ENCODE measurements around the gene CUX1. TPM values are rescaled to one million over a fixed set of nuclear protein-coding genes. Genes with fewer than 3 reads are reported as not detected.

Gene CUX1
- total and polyA plus RNA-seq, 10 of the 15 experiments (the other 5 are each of a cell fraction or from before 2014, with no cell fraction given) = 6.1 to 48.6 (median 25.9) TPM

DNA sequence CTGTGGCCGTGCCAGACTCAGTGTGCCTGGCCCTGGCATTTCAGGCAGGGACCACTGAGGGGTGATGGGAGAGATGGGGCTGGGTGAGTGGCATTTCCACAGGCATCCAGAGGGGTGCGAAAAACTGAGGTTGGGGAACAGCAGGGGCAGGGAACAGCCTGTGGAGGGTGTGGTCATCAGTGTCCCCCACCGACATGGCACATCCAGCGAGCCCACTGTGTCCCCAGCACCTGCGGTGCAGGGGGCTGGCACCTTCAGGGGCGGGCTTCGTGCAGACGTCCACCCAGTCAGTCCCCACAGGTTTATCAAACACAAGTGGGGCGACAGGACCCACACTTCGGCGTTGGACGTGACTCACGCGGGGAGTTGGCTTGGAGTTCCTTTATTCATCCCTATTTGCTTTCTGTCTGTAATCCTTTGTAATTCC is 14.8 kb downstream of the CUX1 start (continued):
- TF ChIP-seq ZNF274 (IDR thresholded peaks at IDR 0.05; ENCODE audit: insufficient read depth, insufficient read length) (no peak), FOXK2 (IDR thresholded peaks at IDR 0.05) (no peak), STAT3 (IDR thresholded peaks at IDR 0.05; ENCODE audit: low read depth, low read length) (no peak), MYB (IDR thresholded peaks at IDR 0.05; ENCODE audit: borderline replicate concordance, low read depth, low read length) (no peak), SREBF2 (IDR thresholded peaks at IDR 0.05; ENCODE audit: low read length) (no peak), ZNF384 (IDR thresholded peaks at IDR 0.05; ENCODE audit: borderline replicate concordance, low read depth, low read length) (no peak)
- TF ChIP-seq, protein P1, sequence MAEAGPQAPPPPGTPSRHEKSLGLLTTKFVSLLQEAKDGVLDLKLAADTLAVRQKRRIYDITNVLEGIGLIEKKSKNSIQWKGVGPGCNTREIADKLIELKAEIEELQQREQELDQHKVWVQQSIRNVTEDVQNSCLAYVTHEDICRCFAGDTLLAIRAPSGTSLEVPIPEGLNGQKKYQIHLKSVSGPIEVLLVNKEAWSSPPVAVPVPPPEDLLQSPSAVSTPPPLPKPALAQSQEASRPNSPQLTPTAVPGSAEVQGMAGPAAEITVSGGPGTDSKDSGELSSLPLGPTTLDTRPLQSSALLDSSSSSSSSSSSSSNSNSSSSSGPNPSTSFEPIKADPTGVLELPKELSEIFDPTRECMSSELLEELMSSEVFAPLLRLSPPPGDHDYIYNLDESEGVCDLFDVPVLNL (IDR thresholded peaks at IDR 0.05; ENCODE audit: low read depth, low read length) = no peak

DNA sequence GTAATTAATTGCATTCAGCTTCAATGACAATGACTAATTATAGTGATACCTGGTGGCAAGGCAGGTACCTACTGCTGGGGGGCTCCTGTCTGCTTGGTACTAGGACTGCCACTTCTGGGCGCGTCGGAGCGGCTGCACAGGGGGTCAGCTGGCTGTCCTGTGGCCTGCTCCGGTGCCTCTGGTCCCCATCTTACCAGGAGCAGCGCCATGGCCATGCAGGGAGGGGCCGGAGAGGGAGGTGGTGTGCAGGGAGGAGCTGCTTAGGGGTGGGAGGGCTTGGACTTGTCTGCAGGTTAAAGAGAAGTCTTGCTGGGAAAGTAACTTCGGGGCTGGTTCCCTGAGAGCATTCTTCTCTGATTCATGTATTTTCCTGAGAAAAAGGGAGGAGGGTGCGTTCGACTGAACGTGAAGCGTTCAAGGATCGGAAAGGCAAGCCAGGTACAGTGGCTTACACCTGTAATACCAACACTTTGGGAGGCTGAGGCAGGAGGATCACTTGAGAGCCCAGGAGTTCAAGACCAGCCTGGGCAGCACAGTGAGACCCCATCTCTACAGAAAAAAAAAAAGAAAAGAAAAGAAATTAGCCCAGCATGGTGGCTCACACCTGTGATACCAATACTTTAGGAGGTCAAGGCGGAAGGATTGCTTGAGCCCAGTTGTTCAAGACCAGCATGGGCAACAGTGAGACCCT is 15.4 kb downstream of the CUX1 start:
- intact Hi-C loops (cut with micrococcal nuclease; ENCODE audit: unreplicated experiment) (no loop called here), in situ Hi-C loops (cut with MboI) (loop anchor here (5.0 kb wide), 1 partner anchor 384 kb away; no protein-coding TSS in a partner anchor)
- Histone ChIP-seq H3K79me2 (ENCODE audit: control insufficient read depth, insufficient read depth, low read length) (peaks cover 43% of the 10 kb centered on the region), H3K4me2 (ENCODE audit: control insufficient read depth, insufficient read depth) (no peak overlapping the region), H3K36me3 (ENCODE audit: control insufficient read depth in 2 of 2, insufficient read depth in 2 of 2, low read length in 1 of 2) (peaks cover 0 to 7% of the 10 kb centered on the region in 2 experiments; a peak in 1 of 4 replicates), H3K4me3 (no peak overlapping the region), H3K9ac (ENCODE audit: control insufficient read depth, insufficient read depth, low read length) (no peak overlapping the region), H3K27me3 (replicated peaks in 1 of 2; ENCODE audit: control insufficient read depth in 2 of 2, insufficient read depth in 2 of 2, low read length in 1 of 2) (no peaks in the 10 kb centered on the region), H3K27ac (ENCODE audit: control insufficient read depth, insufficient read depth) (no peak overlapping the region), H3K4me1 (ENCODE audit: control insufficient read depth, insufficient read depth, low read length) (0 out of 2 replicates have a peak, but pooled peaks cover 2% of the 10 kb centered on the region), H4K20me1 (ENCODE audit: control insufficient read depth, insufficient read depth) (no peaks in the 10 kb centered on the region; the same call in 1 of the 2 replicates), H2AFZ (ENCODE audit: control insufficient read depth, low read depth, low read length) (no peak overlapping the region), H3K9me3 (replicated peaks; ENCODE audit: control insufficient read depth, insufficient read depth, low read length) (no peaks in the 10 kb centered on the region)
- POLR2A ChIA-PET = no interaction called here
- 97% methylated on average over 14 of the region's 14 CpGs for WGBS (ENCODE audit: insufficient coverage, insufficient replicate concordance, low lambda C conversion rate, missing lambda C conversion rate)
- RAD21 ChIA-PET (ENCODE audit: unreplicated experiment) = no interaction called here
- no peak for ATAC-seq
- no peak for FAIRE-seq
- BruUV-seq (replicated peaks) = no TSS peak
- SMC1A ChIA-PET (ENCODE audit: uncharacterized antibody, unreplicated experiment) = interaction anchor here (1.5 kb wide), 1 partner anchor 8 kb away, joined by 4 read pairs; no protein-coding TSS in a partner anchor
- DNase-seq (ENCODE audit: low read depth, low spot score) = no peak
- CTCF ChIA-PET = no interaction called here
- no peak for TF ChIP-seq ATF7 (IDR thresholded peaks at IDR 0.05; ENCODE audit: low read depth)
- TF ChIP-seq, protein P1 (IDR thresholded peaks at IDR 0.05; ENCODE audit: low read depth, low read length) = no peak
- TF ChIP-seq, protein P2, sequence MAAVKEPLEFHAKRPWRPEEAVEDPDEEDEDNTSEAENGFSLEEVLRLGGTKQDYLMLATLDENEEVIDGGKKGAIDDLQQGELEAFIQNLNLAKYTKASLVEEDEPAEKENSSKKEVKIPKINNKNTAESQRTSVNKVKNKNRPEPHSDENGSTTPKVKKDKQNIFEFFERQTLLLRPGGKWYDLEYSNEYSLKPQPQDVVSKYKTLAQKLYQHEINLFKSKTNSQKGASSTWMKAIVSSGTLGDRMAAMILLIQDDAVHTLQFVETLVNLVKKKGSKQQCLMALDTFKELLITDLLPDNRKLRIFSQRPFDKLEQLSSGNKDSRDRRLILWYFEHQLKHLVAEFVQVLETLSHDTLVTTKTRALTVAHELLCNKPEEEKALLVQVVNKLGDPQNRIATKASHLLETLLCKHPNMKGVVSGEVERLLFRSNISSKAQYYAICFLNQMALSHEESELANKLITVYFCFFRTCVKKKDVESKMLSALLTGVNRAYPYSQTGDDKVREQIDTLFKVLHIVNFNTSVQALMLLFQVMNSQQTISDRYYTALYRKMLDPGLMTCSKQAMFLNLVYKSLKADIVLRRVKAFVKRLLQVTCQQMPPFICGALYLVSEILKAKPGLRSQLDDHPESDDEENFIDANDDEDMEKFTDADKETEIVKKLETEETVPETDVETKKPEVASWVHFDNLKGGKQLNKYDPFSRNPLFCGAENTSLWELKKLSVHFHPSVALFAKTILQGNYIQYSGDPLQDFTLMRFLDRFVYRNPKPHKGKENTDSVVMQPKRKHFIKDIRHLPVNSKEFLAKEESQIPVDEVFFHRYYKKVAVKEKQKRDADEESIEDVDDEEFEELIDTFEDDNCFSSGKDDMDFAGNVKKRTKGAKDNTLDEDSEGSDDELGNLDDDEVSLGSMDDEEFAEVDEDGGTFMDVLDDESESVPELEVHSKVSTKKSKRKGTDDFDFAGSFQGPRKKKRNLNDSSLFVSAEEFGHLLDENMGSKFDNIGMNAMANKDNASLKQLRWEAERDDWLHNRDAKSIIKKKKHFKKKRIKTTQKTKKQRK (IDR thresholded peaks at IDR 0.05; ENCODE audit: low read depth, low read length) = no peak
- TF ChIP-seq NRF1 (conservative IDR thresholded peaks at IDR 0.05; ENCODE audit: low read depth, low read length) = no peak
- TF ChIP-seq EED (IDR thresholded peaks at IDR 0.05; ENCODE audit: low read depth) = no peak
- no peak for TF ChIP-seq NBN (IDR thresholded peaks at IDR 0.05)
- no peak for TF ChIP-seq JUNB (IDR thresholded peaks at IDR 0.05)
- no peak for TF ChIP-seq TARDBP (IDR thresholded peaks at IDR 0.05; ENCODE audit: borderline replicate concordance)
- TF ChIP-seq KAT2A (conservative IDR thresholded peaks at IDR 0.05; ENCODE audit: control insufficient read depth, low read depth, low read length) = no peak
